Right lobe of liver (tissue), 4 donors: Measurements from ENCODE around the gene ZNF532.

ENCODE experiments used
- POLR2A ChIP-seq: fragments of 450-650 bp; IDR thresholded peaks from one replicate; pipeline ENCODE4 v1.6.1; 2017; ENCODE audit warnings: antibody characterized with exemption, mild to moderate bottlenecking
- TF ChIP-seq, protein P1 (sequence below), 4 donors: fragments of 200-600 bp in 3 of 4; fragments of 450-650 bp in 1 of 4; IDR thresholded peaks; one replicate each; pipeline versions ENCODE4 v1.5.1 to v1.8.0; 2016 to 2022; ENCODE audit warnings: antibody characterized with exemption in 4 of 4, mild to moderate bottlenecking in 2 of 4
- donor health status: DM: no; HTN: no; CAD: no.
- donor health status: DM: no; HTN: no; CAD: no.
- donor health status: DM: no; HTN: yes; CAD: no.

DNA sequence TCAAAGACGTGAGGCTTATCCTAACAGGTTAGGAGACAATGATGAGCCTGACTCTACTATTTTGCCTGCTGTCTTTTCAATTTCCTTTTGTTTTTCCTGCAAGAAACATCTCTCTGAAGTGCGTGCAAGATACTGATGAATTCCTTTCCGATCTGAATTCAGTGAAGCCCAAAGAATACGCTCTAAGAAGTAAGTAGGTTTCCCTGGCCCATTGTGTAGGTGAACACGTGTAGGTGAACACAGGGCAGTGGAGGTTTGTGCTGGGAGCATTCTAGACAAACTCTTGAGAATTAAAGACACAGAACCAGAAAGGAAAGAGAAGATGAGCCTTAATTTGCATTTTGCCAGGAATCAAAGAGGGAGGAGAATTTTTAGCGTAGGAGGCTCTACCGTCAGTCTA is 132.0 kb downstream of the ZNF532 start:
- TF ChIP-seq, protein P1, sequence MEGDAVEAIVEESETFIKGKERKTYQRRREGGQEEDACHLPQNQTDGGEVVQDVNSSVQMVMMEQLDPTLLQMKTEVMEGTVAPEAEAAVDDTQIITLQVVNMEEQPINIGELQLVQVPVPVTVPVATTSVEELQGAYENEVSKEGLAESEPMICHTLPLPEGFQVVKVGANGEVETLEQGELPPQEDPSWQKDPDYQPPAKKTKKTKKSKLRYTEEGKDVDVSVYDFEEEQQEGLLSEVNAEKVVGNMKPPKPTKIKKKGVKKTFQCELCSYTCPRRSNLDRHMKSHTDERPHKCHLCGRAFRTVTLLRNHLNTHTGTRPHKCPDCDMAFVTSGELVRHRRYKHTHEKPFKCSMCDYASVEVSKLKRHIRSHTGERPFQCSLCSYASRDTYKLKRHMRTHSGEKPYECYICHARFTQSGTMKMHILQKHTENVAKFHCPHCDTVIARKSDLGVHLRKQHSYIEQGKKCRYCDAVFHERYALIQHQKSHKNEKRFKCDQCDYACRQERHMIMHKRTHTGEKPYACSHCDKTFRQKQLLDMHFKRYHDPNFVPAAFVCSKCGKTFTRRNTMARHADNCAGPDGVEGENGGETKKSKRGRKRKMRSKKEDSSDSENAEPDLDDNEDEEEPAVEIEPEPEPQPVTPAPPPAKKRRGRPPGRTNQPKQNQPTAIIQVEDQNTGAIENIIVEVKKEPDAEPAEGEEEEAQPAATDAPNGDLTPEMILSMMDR (IDR thresholded peaks at IDR 0.05) = no peak
- no peak for TF ChIP-seq POLR2A
